Right atrium auricular region (tissue), 2 donors: Measurements from ENCODE around the gene JMJD1C. TPM values are rescaled to one million over a fixed set of nuclear protein-coding genes. Genes with fewer than 3 reads are reported as not detected.

ENCODE experiments used
- DNase-seq: peaks from one replicate; pipeline ENCODE4 v3.0.0-alpha.2; 2019; ENCODE audit warnings: low spot score
- H3K27ac ChIP-seq, 2 donors: fragments of 200-600 bp; sonication (generic); 1 replicate in 1 of 2; 2 replicates in 1 of 2; pipeline ENCODE4 v1.5.1; 2016 to 2019
- H3K27me3 ChIP-seq, 2 donors: fragments of 200-600 bp; sonication (generic); one replicate each; pipeline versions ENCODE4 v1.5.1 to v1.6.0; 2017 to 2019
- H3K36me3 ChIP-seq: fragments of 200-600 bp; sonication (generic); one replicate; pipeline ENCODE4 v1.5.1; 2016
- H3K4me1 ChIP-seq, 2 donors: fragments of 200-600 bp; sonication (generic); one replicate each; pipeline versions ENCODE4 v1.5.1 to v1.6.0; 2017 to 2019
- H3K4me3 ChIP-seq, 2 donors: fragments of 200-600 bp; sonication (generic); 1 replicate in 1 of 2; 2 replicates in 1 of 2; pipeline ENCODE4 v1.5.1; 2017 to 2019; ENCODE audit warnings: mild to moderate bottlenecking in 1 of 2, moderate library complexity in 1 of 2
- H3K9me3 ChIP-seq, 2 donors: fragments of 200-600 bp; sonication (generic); one replicate each; pipeline ENCODE4 v1.5.1; 2019
- microRNA counts, 2 donors: library from miRNA; unstranded; fragments of <30 nt; microRNA quantifications; one replicate each; lab custom pipeline; 2016 to 2017
- microRNA-seq, 2 donors: library from miRNA; unstranded; fragments of <30 nt; microRNA quantifications; one replicate each; pipeline ENCODE4, GENCODE V29; 2016 to 2017; ENCODE audit warnings: borderline number of aligned reads in 2 of 2, borderline replicate concordance in 1 of 2
- total RNA-seq, 2 donors: library from RNA; depleted of rRNA; stranded (reverse); fragments of >200 nt; gene quantifications; one replicate each; pipeline ENCODE4 v1.1.0, GENCODE V29; 2016
- TF ChIP-seq, protein P1 (sequence below), 2 donors: fragments of 200-600 bp; sonication (generic); IDR thresholded peaks; one replicate each; pipeline ENCODE4 v1.5.1; 2019; ENCODE audit warnings: antibody characterized with exemption in 2 of 2

The JMJD1C gene
- total RNA-seq, 2 donors from 2014 or later = 45.5 to 57.6 TPM

GRCh38 chr10:63119041-63119440 is 346.7 kb downstream of the JMJD1C start:
- DNase-seq = no peak
- no peak overlapping the region for H3K27ac ChIP-seq
- H3K4me3 ChIP-seq = no peak overlapping the region
- H3K27me3 ChIP-seq = no peaks in the 10 kb centered on the region
- peaks cover 0 to 25% of the 10 kb centered on the region in 2 donors for H3K4me1 ChIP-seq
- H3K36me3 ChIP-seq = no peaks in the 10 kb centered on the region
- TF ChIP-seq, protein P1, sequence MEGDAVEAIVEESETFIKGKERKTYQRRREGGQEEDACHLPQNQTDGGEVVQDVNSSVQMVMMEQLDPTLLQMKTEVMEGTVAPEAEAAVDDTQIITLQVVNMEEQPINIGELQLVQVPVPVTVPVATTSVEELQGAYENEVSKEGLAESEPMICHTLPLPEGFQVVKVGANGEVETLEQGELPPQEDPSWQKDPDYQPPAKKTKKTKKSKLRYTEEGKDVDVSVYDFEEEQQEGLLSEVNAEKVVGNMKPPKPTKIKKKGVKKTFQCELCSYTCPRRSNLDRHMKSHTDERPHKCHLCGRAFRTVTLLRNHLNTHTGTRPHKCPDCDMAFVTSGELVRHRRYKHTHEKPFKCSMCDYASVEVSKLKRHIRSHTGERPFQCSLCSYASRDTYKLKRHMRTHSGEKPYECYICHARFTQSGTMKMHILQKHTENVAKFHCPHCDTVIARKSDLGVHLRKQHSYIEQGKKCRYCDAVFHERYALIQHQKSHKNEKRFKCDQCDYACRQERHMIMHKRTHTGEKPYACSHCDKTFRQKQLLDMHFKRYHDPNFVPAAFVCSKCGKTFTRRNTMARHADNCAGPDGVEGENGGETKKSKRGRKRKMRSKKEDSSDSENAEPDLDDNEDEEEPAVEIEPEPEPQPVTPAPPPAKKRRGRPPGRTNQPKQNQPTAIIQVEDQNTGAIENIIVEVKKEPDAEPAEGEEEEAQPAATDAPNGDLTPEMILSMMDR (IDR thresholded peaks at IDR 0.05) = no peak
- no peaks in the 10 kb centered on the region for H3K9me3 ChIP-seq

MicroRNAs encoded within 50 kb of the gene (microRNA counts, 767-probe panel; counts per million panel counts)
- microRNA hsa-miR-1296 (lab: Ali Mortazavi, UCI) = 0 to 31.0 counts per million in 2 donors

Small RNA genes within 50 kb of the gene (microRNA-seq; reads per million reads assigned to microRNA genes)
- gene MIR1296 = 94.9 to 131 reads per million in 2 donors

Other genes starting within 250 kb of the JMJD1C start
- 10 to 100 TPM; 41.4 to 42.7 TPM for gene REEP3, start 55.4 kb upstream of the JMJD1C start, total RNA-seq